Activated CD8-positive, alpha-beta T cell treated with anti-CD3 and anti-CD28 coated beads for 36 hours (primary cell): ENCODE measurements around the gene HRCT1. TPM values are rescaled to one million over a fixed set of nuclear protein-coding genes. Genes with fewer than 3 reads are reported as not detected.
A peak's percentile ranks its signal among the peaks of the same experiment; 100 is the strongest.

Source experiments
- ATAC-seq: fragments of 200-7000 bp; cut with Tn5 transposase; one replicate; pipeline ENCODE4 v1.10.0; 2021; ENCODE audit warnings: mild to moderate bottlenecking, moderate library complexity
- CTCF ChIA-PET: fragments of 350-600 bp; sonication (Branson Sonifier 250); formaldehyde crosslinking; loops from one replicate; lab custom pipeline; 2021; ENCODE audit warnings: antibody characterized with exemption; lab: Charles Lee
- POLR2A ChIA-PET: fragments of 350-600 bp; sonication (Branson Sonifier 250); formaldehyde crosslinking; loops from one replicate; lab custom pipeline; 2021; ENCODE audit warnings: antibody characterized with exemption; lab: Charles Lee
- DNase-seq: peaks from one replicate; pipeline ENCODE4 v3.0.0-alpha.2; 2020
- H3K27ac Mint-ChIP-seq: one replicate; pipeline ENCODE4 v1.8.0; 2021; ENCODE audit warnings: mild to moderate bottlenecking, mixed read lengths
- H3K27me3 Mint-ChIP-seq: one replicate; pipeline ENCODE4 v1.8.0; 2021; ENCODE audit warnings: mixed read lengths
- H3K36me3 Mint-ChIP-seq: one replicate; pipeline ENCODE4 v1.8.0; 2021; ENCODE audit warnings: low read depth, mixed read lengths
- H3K4me1 Mint-ChIP-seq: one replicate; pipeline ENCODE4 v1.8.0; 2021; ENCODE audit warnings: low read depth, mixed read lengths
- H3K4me3 Mint-ChIP-seq: one replicate; pipeline ENCODE4 v1.8.0; 2021; ENCODE audit warnings: mild to moderate bottlenecking, moderate library complexity, mixed read lengths
- H3K9me3 Mint-ChIP-seq: one replicate; pipeline ENCODE4 v1.8.0; 2021; ENCODE audit warnings: mixed read lengths
- intact Hi-C: fragments of 100-400 bp; cut with micrococcal nuclease; formaldehyde crosslinking; loops from one replicate; pipeline ENCODE4 v1.10.0; 2022
- total RNA-seq, 2 experiments: library from RNA; stranded (reverse); gene quantifications; one replicate each; pipeline ENCODE4 v1.2.3, GENCODE V29; 2021
- TF ChIP-seq, protein P1 (sequence below): fragments of 200-600 bp; IDR thresholded peaks from one replicate; pipeline ENCODE4 v1.8.0; 2022; ENCODE audit warnings: antibody characterized with exemption, mild to moderate bottlenecking

The HRCT1 gene
- total RNA-seq, 2 experiments from 2014 or later: not detected

DNA sequence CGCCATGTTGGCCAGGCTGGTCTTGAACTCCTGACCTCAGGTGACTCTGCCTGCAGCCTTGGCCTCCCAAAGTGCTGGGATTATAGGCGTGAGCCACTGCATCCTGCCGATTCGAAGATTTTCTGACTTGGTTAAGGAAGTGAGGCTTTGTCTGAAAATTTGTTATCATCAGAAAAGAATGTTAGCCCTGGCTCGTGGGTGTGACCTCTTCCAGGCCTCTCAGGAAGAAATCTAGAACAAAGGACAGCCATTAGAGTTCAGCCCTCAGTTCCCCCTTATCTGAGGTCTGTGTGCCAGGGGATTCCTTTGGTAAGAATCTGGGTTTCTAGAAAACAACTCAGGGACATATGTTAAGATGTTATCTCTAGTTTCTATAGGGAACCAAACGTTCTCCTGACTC lies 45.7 kb downstream of the HRCT1 start:
- TF ChIP-seq, protein P1, sequence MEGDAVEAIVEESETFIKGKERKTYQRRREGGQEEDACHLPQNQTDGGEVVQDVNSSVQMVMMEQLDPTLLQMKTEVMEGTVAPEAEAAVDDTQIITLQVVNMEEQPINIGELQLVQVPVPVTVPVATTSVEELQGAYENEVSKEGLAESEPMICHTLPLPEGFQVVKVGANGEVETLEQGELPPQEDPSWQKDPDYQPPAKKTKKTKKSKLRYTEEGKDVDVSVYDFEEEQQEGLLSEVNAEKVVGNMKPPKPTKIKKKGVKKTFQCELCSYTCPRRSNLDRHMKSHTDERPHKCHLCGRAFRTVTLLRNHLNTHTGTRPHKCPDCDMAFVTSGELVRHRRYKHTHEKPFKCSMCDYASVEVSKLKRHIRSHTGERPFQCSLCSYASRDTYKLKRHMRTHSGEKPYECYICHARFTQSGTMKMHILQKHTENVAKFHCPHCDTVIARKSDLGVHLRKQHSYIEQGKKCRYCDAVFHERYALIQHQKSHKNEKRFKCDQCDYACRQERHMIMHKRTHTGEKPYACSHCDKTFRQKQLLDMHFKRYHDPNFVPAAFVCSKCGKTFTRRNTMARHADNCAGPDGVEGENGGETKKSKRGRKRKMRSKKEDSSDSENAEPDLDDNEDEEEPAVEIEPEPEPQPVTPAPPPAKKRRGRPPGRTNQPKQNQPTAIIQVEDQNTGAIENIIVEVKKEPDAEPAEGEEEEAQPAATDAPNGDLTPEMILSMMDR: no peak
- ATAC-seq (no peak), DNase-seq (no peak)
- Mint-ChIP-seq H3K27ac (no peak overlapping the region), H3K36me3 (no peaks in the 10 kb centered on the region), H3K4me3 (no peak overlapping the region), H3K27me3 (peaks cover 4% of the 10 kb centered on the region), H3K4me1 (no peaks in the 10 kb centered on the region), H3K9me3 (no peaks in the 10 kb centered on the region)
- intact Hi-C loops: no loop called here
- ChIA-PET POLR2A (no interaction called here), CTCF (interaction anchor here (1.4 to 2.2 kb wide), 5 partner anchors 53 to 72 kb away, joined by 3 to 18 read pairs (median 5); no protein-coding TSS in a partner anchor)

DNA sequence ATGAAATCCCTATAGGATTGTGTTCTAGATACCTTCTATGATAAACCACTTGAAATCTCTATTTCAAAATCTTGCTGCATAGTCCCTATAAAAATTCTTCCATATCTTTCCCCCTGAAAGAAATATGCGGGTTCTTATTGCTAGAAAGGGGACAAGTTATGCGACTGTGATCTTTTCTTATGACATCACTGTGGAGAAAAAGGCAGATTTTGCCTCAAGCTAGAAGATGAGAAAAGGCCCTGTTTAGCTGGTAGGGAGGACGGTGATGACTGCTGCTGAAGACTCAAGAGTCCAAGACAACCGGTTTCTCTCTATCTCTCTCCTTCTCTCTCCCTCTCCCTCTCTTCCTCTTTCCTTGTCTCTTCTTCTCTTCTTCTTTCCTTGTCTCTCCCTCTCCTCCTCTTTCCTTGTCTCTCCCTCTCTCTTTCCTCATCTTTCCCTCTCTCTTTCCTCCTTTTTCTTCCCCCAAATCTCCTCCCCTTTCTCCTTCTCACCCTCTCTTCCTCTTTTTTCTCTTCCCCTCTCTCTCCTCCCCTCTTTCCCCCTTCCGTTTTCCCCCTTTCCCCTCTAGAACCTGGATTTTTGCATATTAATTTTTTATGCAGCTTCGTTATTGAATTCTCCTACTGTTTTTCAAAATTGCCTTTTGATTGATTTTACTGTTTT lies 46.7 kb downstream of the HRCT1 start:
- H3K4me1 Mint-ChIP-seq: no peaks in the 10 kb centered on the region
- DNase-seq: no peak
- H3K36me3 Mint-ChIP-seq: no peaks in the 10 kb centered on the region
- CTCF ChIA-PET: interaction anchor here (0.7 to 2.2 kb wide), 11 partner anchors 8 to 78 kb away, joined by 3 to 18 read pairs (median 4); no protein-coding TSS in a partner anchor
- POLR2A ChIA-PET: no interaction called here
- H3K4me3 Mint-ChIP-seq: no peak overlapping the region
- no peaks in the 10 kb centered on the region for H3K9me3 Mint-ChIP-seq
- H3K27ac Mint-ChIP-seq: no peak overlapping the region
- intact Hi-C loops: no loop called here
- H3K27me3 Mint-ChIP-seq: peaks cover 4% of the 10 kb centered on the region
- TF ChIP-seq, protein P1: no peak
- no peak for ATAC-seq

DNA sequence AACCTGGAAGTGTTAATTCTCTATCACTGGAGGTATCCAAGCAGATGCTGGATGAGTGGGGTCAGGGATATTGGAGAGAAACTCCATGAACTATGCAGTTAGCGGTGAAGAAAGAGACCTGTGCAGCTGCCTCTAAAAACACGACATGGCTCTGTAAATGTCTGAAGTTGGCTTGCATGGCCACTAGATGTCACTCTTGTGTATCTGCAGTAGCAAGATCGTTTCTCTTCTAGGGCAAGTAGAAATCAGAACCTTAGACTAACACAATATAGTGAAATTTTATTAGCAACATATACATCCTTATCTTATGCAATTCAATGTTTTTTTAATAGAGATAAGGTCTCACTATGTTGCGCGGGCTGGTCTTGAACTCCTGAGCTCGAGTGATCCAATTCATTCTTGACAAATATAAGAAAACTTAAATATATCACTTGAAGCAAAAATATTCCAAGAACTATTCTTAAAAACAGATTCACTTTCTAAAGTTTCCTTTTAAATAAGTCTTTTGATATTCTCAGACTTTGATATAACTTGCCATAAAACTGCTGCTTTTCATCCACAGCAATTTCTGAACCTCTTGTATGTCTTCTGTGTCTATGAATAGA lies 49.0 kb downstream of the HRCT1 start:
- H3K4me1 Mint-ChIP-seq: no peaks in the 10 kb centered on the region
- CTCF ChIA-PET: interaction anchor here (0.5 to 4.1 kb wide), 43 partner anchors 8 to 272 kb away, joined by 3 to 59 read pairs (median 4); partner anchors contain the start of gene RECK
- H3K4me3 Mint-ChIP-seq: no peak overlapping the region
- DNase-seq (peak; percentile 67), ATAC-seq (peak; percentile 80)
- intact Hi-C loops: loop anchor here (5.0 kb wide), 1 partner anchor 67 kb away; no protein-coding TSS in a partner anchor
- TF ChIP-seq, protein P1: peak; percentile 79
- H3K36me3 Mint-ChIP-seq: no peaks in the 10 kb centered on the region
- POLR2A ChIA-PET: no interaction called here
- no peak overlapping the region for H3K27ac Mint-ChIP-seq
- no peaks in the 10 kb centered on the region for H3K9me3 Mint-ChIP-seq
- H3K27me3 Mint-ChIP-seq: peaks cover 4% of the 10 kb centered on the region

DNA sequence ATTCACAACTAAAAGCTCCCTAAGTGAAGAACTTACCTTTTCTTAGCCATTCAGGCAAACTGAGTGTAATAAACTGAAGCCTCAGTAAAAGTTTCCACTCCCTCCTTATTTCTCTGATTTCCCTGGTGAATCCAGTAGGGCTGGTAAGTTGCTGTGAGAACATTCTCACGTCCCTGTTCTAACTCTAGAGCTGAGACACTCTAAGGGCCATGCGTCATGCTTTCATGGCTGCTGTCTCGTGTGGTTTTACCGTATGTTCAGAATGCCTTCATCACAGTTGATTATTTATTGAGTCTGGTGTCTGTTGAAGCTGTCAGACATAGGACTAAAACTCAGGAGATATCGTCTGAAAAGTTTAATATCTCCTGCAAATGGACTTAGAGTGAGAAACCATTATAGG lies 50.6 kb downstream of the HRCT1 start:
- Mint-ChIP-seq H3K4me1 (no peaks in the 10 kb centered on the region), H3K27me3 (peaks cover 4% of the 10 kb centered on the region), H3K9me3 (no peaks in the 10 kb centered on the region), H3K4me3 (no peak overlapping the region), H3K27ac (no peak overlapping the region), H3K36me3 (no peaks in the 10 kb centered on the region)
- TF ChIP-seq, protein P1: no peak
- intact Hi-C loops: loop anchor here (5.0 kb wide), 1 partner anchor 66 kb away; no protein-coding TSS in a partner anchor
- ATAC-seq (no peak), DNase-seq (no peak)
- ChIA-PET POLR2A (no interaction called here), CTCF (interaction anchor here (0.8 to 4.1 kb wide), 11 partner anchors 10 to 166 kb away, joined by 3 to 59 read pairs (median 4); no protein-coding TSS in a partner anchor)

Other genes with a start within 250 kb of the HRCT1 start
- over 10,000 TPM; 13,164 to 13,311 TPM for gene RMRP, start 248.2 kb upstream of the HRCT1 start, total RNA-seq
- 10 to 100 TPM; 12.1 to 13.7 TPM for gene CCDC107, start 247.9 kb upstream of the HRCT1 start, total RNA-seq
- 10 to 100 TPM; 16.0 to 19.9 TPM for gene ARHGEF39, start 241.0 kb upstream of the HRCT1 start, total RNA-seq
- 1 to 10 TPM; 4.5 to 4.9 TPM for gene CA9, start 232.3 kb upstream of the HRCT1 start, total RNA-seq
- 1 to 10 TPM; 4.8 to 5.3 TPM for gene TPM2, start 216.3 kb upstream of the HRCT1 start, total RNA-seq
- gene TLN1, start 174.0 kb upstream of the HRCT1 start, total RNA-seq: 100 to 1,000 TPM; 212 to 219 TPM
- gene CREB3, start 173.5 kb upstream of the HRCT1 start, total RNA-seq: 10 to 100 TPM; 22.3 to 22.4 TPM
- gene GBA2, start 157.0 kb upstream of the HRCT1 start, total RNA-seq: 10 to 100 TPM; 21.2 to 22.3 TPM
- 10 to 100 TPM; 13.0 to 14.8 TPM for gene RGP1, start 156.9 kb upstream of the HRCT1 start, total RNA-seq
- under 1 TPM; 0.59 to 0.67 TPM for gene MSMP, start 151.9 kb upstream of the HRCT1 start, total RNA-seq
- gene NPR2, start 114.6 kb upstream of the HRCT1 start, total RNA-seq: 1 to 10 TPM; 7.5 to 7.8 TPM
- 1 to 10 TPM in 1 of 2 experiments, under 1 TPM in 1; 0.63 to 1.1 TPM for gene SPAG8, start 93.9 kb upstream of the HRCT1 start, total RNA-seq
- gene HINT2, start 91.2 kb upstream of the HRCT1 start, total RNA-seq: 10 to 100 TPM; 53.4 to 62.7 TPM
- not detected for gene FAM221B, start 77.5 kb upstream of the HRCT1 start, total RNA-seq
- 1 to 10 TPM; 3.4 to 4.3 TPM for gene TMEM8B, start 77.0 kb upstream of the HRCT1 start, total RNA-seq
- not detected for gene OR13J1, start 35.8 kb upstream of the HRCT1 start, total RNA-seq
- gene SPAAR, start 3.3 kb downstream of the HRCT1 start, total RNA-seq: not detected
- not detected for gene OR2S2, start 52.0 kb downstream of the HRCT1 start, total RNA-seq
- 1 to 10 TPM; 5.3 to 6.5 TPM for gene RECK, start 130.7 kb downstream of the HRCT1 start, total RNA-seq
- gene GLIPR2, start 230.5 kb downstream of the HRCT1 start, total RNA-seq: 10 to 100 TPM; 12.2 to 13.6 TPM